Measurements from ENCODE around the gene MAPK6.

MAPK6 gene

DNA sequence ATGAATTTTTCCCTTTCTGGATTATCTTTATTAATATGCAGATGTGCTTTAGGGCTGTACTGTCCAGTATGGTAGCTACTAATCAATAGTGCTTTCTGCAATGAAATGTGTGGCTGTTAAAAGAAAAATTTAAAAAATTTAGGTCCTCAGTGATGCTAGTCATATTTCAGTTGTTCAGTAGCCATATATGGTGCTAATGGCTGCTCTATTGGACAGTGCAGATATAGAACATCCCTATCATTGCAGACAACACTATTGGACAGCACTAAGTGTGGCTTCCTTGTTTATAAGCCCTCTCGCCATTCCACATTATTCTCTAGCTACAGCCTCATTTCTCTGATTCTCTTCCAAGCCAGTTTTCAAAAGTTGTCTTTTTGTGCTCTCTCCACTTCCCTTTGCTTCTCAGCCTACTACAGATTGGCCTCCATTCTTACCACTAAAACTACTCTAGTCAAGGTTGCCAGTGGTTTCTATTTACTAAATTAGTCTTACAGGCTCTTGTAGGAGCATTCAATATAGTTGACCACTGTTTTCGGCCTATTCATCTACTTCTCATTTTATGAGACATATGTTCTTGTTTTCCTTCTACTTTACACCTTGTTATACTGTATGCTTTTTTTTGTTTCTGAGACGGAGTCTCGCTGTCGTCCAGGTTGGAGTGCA lies 9.5 kb downstream of the MAPK6 start:
- H3K36me3 ChIP-seq (ENCODE audit: control insufficient read depth, insufficient read depth, low read length): peaks cover 5% of the 10 kb centered on the region
- no peak for DNase-seq (ENCODE audit: extremely low read depth, insufficient read length)
- TF ChIP-seq, protein P1, sequence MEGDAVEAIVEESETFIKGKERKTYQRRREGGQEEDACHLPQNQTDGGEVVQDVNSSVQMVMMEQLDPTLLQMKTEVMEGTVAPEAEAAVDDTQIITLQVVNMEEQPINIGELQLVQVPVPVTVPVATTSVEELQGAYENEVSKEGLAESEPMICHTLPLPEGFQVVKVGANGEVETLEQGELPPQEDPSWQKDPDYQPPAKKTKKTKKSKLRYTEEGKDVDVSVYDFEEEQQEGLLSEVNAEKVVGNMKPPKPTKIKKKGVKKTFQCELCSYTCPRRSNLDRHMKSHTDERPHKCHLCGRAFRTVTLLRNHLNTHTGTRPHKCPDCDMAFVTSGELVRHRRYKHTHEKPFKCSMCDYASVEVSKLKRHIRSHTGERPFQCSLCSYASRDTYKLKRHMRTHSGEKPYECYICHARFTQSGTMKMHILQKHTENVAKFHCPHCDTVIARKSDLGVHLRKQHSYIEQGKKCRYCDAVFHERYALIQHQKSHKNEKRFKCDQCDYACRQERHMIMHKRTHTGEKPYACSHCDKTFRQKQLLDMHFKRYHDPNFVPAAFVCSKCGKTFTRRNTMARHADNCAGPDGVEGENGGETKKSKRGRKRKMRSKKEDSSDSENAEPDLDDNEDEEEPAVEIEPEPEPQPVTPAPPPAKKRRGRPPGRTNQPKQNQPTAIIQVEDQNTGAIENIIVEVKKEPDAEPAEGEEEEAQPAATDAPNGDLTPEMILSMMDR (IDR thresholded peaks at IDR 0.05; ENCODE audit: insufficient read depth, low read length, poor library complexity, severe bottlenecking): no peak

GRCh38 chr15:52030010-52030409 lies 11.0 kb downstream of the MAPK6 start:
- Histone ChIP-seq H3K27me3 (replicated peaks; ENCODE audit: control insufficient read depth, insufficient read depth, low read length) (no peaks in the 10 kb centered on the region), H3K36me3 (ENCODE audit: control insufficient read depth, insufficient read depth, low read length) (peaks cover 5% of the 10 kb centered on the region), H3K4me3 (replicated peaks; ENCODE audit: low read depth, low read length) (no peak overlapping the region)
- TF ChIP-seq, protein P1 (IDR thresholded peaks at IDR 0.05; ENCODE audit: insufficient read depth, low read length, poor library complexity, severe bottlenecking): no peak
- no peak for DNase-seq (ENCODE audit: extremely low read depth, insufficient read length)

More for the DNA sequence above, 9.5 kb downstream of the MAPK6 start:
- Histone ChIP-seq H3K4me3 (replicated peaks; ENCODE audit: low read depth, low read length) (no peak overlapping the region; the same call in 1 of the 2 replicates), H3K27me3 (replicated peaks; ENCODE audit: control insufficient read depth, insufficient read depth, low read length) (no peaks in the 10 kb centered on the region)

GRCh38 chr15:52031556-52031955 lies 12.5 kb downstream of the MAPK6 start:
- Histone ChIP-seq H3K36me3 (ENCODE audit: control insufficient read depth, insufficient read depth, low read length) (peaks cover 5% of the 10 kb centered on the region), H3K4me3 (replicated peaks; ENCODE audit: low read depth, low read length) (no peak overlapping the region), H3K27me3 (replicated peaks; ENCODE audit: control insufficient read depth, insufficient read depth, low read length) (no peaks in the 10 kb centered on the region)
- no peak for DNase-seq (ENCODE audit: extremely low read depth, insufficient read length)
- TF ChIP-seq, protein P1 (IDR thresholded peaks at IDR 0.05; ENCODE audit: insufficient read depth, low read length, poor library complexity, severe bottlenecking): no peak

DNA sequence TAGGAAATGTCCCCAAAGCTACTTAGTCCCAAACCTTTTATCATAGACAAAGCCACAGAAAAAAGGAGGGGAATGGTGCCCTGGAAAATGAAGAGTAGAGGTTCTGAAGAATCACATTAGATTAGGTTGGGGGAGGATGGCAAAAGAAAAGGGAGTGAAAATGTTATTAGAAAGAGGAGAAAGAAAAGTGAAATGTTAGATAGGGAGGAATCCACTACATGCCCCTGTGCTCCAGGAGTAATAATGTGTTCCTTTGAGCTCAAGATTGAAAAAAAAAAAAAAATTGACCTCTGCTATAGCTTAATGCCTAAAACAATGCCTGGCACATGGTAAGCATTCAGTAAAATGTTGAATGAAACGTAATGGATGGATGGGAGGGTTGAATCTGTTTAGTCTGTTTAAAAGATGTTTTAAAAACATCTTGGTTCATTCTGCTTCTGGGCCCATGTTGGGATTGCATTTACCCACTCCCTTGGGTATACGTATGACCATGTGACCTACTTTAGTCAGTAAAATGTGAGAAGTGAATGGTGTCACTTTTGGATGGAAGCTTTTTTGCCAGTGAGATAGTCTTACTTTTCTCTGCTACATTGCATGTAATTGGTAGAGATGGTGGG lies 19.0 kb downstream of the MAPK6 start:
- DNase-seq (ENCODE audit: extremely low read depth, insufficient read length): no peak
- Histone ChIP-seq H3K4me3 (replicated peaks; ENCODE audit: low read depth, low read length) (no peak overlapping the region), H3K36me3 (ENCODE audit: control insufficient read depth, insufficient read depth, low read length) (peaks cover 4% of the 10 kb centered on the region)

DNA sequence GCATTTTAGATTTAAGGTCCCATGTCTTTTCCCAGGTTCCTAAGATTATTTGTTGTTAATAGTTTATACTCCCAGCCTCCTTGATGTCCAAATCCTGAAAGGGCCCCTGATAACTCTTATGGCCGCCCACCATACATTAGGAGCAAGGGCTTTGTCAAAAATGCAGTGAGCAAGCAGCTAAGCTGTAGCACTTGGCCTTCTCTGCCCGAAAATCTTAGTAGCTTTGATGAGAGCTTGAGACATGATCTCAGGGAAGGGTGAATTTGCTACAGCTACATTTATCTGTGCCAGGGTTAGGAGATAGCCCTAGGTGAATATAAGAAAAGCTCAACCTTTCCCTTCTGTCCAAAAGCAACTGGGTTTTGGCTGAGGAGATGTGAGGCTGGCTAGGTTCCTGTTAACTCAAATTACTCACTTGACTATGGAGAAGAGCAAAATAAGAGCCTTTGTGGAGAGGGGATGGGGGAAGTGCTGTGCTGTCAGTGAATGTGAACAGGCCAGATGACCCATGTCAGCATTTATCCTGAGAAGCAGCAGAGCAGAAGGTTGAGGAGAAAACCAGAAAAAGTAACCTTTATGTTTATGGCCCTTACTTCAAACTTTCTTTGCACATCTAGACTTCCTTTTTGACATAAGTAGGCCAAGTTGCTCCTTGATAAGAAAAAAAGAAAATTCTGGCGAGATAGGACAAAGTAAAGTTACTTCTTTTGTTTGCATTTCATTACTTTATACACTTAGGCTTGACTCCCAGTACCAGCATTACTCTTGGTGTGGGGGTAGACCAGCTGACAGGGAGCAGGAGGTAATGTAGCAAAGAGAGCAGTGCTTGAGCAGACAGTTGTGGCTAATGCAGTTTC lies 21.1 kb downstream of the MAPK6 start:
- H3K27me3 ChIP-seq (replicated peaks; ENCODE audit: control insufficient read depth, insufficient read depth, low read length): no peaks in the 10 kb centered on the region
- no peak overlapping the region for H3K4me3 ChIP-seq (replicated peaks; ENCODE audit: low read depth, low read length)
- no peaks in the 10 kb centered on the region; the same call in 1 of the 2 replicates for H3K36me3 ChIP-seq (ENCODE audit: control insufficient read depth, insufficient read depth, low read length)
- no peak for DNase-seq (ENCODE audit: extremely low read depth, insufficient read length)
- TF ChIP-seq, protein P1 (IDR thresholded peaks at IDR 0.05; ENCODE audit: insufficient read depth, low read length, poor library complexity, severe bottlenecking): no peak

More for the DNA sequence above, 19.0 kb downstream of the MAPK6 start:
- TF ChIP-seq, protein P1 (IDR thresholded peaks at IDR 0.05; ENCODE audit: insufficient read depth, low read length, poor library complexity, severe bottlenecking): no peak
- H3K27me3 ChIP-seq (replicated peaks; ENCODE audit: control insufficient read depth, insufficient read depth, low read length): no peaks in the 10 kb centered on the region

All from GM06990 (cell line).